K562 (cell line): Measurements from ENCODE around the gene XPO1. TPM values are rescaled to one million over a fixed set of nuclear protein-coding genes. Genes with fewer than 3 reads are reported as not detected.
A peak's percentile ranks its signal among the peaks of the same experiment; 100 is the strongest.

ENCODE experiments used
- CHCHD3 ChIP-seq: fragments of 250-450 bp; sonication (Bioruptor Pico); IDR thresholded peaks from 2 replicates; pipeline ENCODE4 v2.1.2; 2022; ENCODE audit warnings: mild to moderate bottlenecking
- GTF2F1 ChIP-seq: IDR thresholded peaks from 2 replicates; pipeline ENCODE4 v1.6.1; 2011; ENCODE audit warnings: low read depth, low read length, improper control_type of control experiment
- HNRNPLL ChIP-seq: fragments of 200-400 bp; formaldehyde crosslinking; IDR thresholded peaks from 2 replicates; pipeline ENCODE4 v1.6.1; 2017; ENCODE audit warnings: low read length, low read depth, mild to moderate bottlenecking; ENCODE audit not compliant: poor library complexity, severe bottlenecking
- MAFF ChIP-seq: IDR thresholded peaks from 2 replicates; pipeline ENCODE4 v1.6.1; 2012; ENCODE audit warnings: low read length, improper control_type of control experiment
- NFATC3 ChIP-seq: fragments of 450-650 bp; IDR thresholded peaks from 2 replicates; pipeline ENCODE4 v1.6.1; 2017; ENCODE audit warnings: mild to moderate bottlenecking
- NFYB ChIP-seq: IDR thresholded peaks from 2 replicates; pipeline ENCODE4 v1.6.1; 2011; ENCODE audit warnings: mild to moderate bottlenecking, moderate library complexity; ENCODE audit not compliant: insufficient read length; ENCODE audit errors: extremely low read depth
- NR0B1 ChIP-seq: fragments of 450-650 bp; IDR thresholded peaks from one replicate; pipeline ENCODE4 v1.6.1; 2018; ENCODE audit warnings: mild to moderate bottlenecking, moderate library complexity; ENCODE audit not compliant: partially characterized antibody
- PHB ChIP-seq: fragments of 250-450 bp; sonication (Bioruptor Pico); IDR thresholded peaks from 2 replicates; pipeline ENCODE4 v1.5.0; 2021
- RAD21 ChIP-seq, 2 experiments: fragments of 250-450 bp in 1 of 2; fragments of 450-650 bp in 1 of 2; sonication (Bioruptor Pico) in 1 of 2; formaldehyde crosslinking in 1 of 2; IDR thresholded peaks in 1 of 2; conservative IDR thresholded peaks in 1 of 2; 2 replicates each; pipeline versions ENCODE4 v1.4.0 to v1.8.0; 2020 to 2022; ENCODE audit warnings: mild to moderate bottlenecking in 2 of 2, moderate library complexity in 1 of 2
- SIRT6 ChIP-seq: IDR thresholded peaks from one replicate; pipeline ENCODE4 v1.6.1; 2012; ENCODE audit warnings: low read depth, mild to moderate bottlenecking, control low read depth, inconsistent platforms, low read length, moderate library complexity
- SMAD4 ChIP-seq: fragments of 250-450 bp; sonication (Bioruptor Pico); conservative IDR thresholded peaks from 2 replicates; pipeline ENCODE4 v1.8.0; 2021; ENCODE audit warnings: inconsistent platforms, mild to moderate bottlenecking, moderate library complexity
- SNIP1 ChIP-seq: fragments of 450-650 bp; IDR thresholded peaks from 2 replicates; pipeline ENCODE4 v1.7.1; 2017; ENCODE audit warnings: low read depth, mild to moderate bottlenecking
- TEAD1 ChIP-seq, 2 experiments: fragments of 450-650 bp in 1 of 2; sonication (generic) in 1 of 2; formaldehyde crosslinking; IDR thresholded peaks; 2 replicates each; pipeline versions ENCODE4 v1.4.0 to v1.8.0; 2020 to 2022; ENCODE audit warnings: mild to moderate bottlenecking in 2 of 2, missing genetic modification reagents in 1 of 2
- TSC22D4 ChIP-seq: fragments of 450-650 bp; IDR thresholded peaks from 2 replicates; pipeline ENCODE4 v1.6.1; 2016; ENCODE audit warnings: missing genetic modification characterization, missing biosample characterization, control low read depth
- USF1 ChIP-seq: sonication (generic); formaldehyde crosslinking; IDR thresholded peaks from 2 replicates; pipeline ENCODE4 v1.9.0; 2022; ENCODE audit warnings: mild to moderate bottlenecking, missing genetic modification reagents
- ZNF586 ChIP-seq: fragments of 450-650 bp; formaldehyde crosslinking; conservative IDR thresholded peaks from 2 replicates; pipeline ENCODE4 v1.4.0; 2020; ENCODE audit warnings: mild to moderate bottlenecking, moderate library complexity
- polyA plus RNA-seq, 8 experiments: library from polyadenylated mRNA; depleted of rRNA in 4 of 8; stranded (reverse) in 5 of 8; unstranded in 3 of 8; fragments of >200 nt; fragmentation: Nextera tagmentation in 2 of 8; fragmentation: Illumina TruSeq in 1 of 8; extraction: Ambion mirVana in 2 of 8; extraction: Trizol in 1 of 8; gene quantifications; 2 replicates each; pipeline versions ENCODE4 v1.2.1 to v1.2.3, GENCODE V29; 2011 to 2014; ENCODE audit warnings: inconsistent platforms in 1 of 8, missing spikeins in 1 of 8
- total RNA-seq, 7 experiments: library from RNA; depleted of rRNA in 6 of 7; stranded (reverse); fragments of >200 nt in 6 of 7; fragmentation: Illumina TruSeq in 2 of 7; extraction: Trizol in 2 of 7; gene quantifications; 2 replicates each; pipeline versions ENCODE4 v1.2.1 to v1.2.3, GENCODE V29; 2011 to 2021; ENCODE audit warnings: low replicate concordance in 1 of 7
- TF ChIP-seq, protein P1 (sequence below): fragments of 250-450 bp; sonication (Bioruptor Pico); IDR thresholded peaks from 2 replicates; pipeline ENCODE4 v1.5.0; 2021; ENCODE audit warnings: mild to moderate bottlenecking, borderline replicate concordance
- TF ChIP-seq, protein P2 (sequence below): IDR thresholded peaks from 3 replicates; pipeline ENCODE4 v1.6.1; 2011; ENCODE audit warnings: borderline replicate concordance, mild to moderate bottlenecking; ENCODE audit not compliant: insufficient read length, insufficient read depth
- TF ChIP-seq, protein P3 (sequence below): fragments of 450-650 bp; formaldehyde crosslinking; IDR thresholded peaks from 2 replicates; pipeline ENCODE4 v1.4.0; 2020; ENCODE audit warnings: mild to moderate bottlenecking, moderate library complexity

XPO1 gene
- total and polyA plus RNA-seq, 9 of the 15 experiments (the other 6 are each of a cell fraction or from before 2014, with no cell fraction given), result 86.2 to 307 (median 216) TPM

DNA sequence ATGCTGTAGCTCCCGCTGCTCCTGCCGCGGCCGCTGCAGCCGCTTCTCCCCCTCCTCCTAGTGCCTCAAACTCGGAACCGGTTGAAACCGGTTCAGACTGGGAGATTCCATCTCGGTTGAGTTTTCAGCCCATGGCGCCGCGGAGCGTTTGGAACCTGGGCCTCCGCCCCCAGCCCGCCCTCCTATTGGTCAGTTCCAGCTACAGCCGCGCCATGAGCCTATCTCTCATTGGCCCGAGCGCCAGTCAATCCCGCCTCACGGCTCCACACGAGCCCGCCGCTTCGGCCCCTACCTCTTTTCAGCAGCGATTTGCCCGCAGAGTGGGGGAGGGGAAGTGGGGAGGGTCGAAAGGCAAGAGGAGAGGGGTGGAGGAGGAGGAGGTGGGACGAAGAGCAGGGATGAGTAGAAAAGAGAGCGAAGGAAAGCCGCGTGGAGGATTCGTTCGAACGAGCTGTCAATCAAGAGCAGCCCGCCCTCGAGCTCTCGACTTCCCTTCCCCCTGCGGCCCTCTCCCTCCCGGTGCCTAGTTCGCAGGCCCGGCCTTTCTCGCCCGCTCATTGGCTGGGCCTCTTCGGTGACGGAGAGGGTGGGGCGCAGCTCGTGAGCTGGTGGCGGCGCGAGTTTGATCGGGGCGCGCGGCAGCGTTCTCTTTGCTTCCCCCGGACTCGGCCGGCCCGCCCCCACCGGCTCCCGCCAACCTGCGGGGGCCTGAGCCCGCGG is at the start of gene XPO1 (continued):
- TF ChIP-seq, protein P1, sequence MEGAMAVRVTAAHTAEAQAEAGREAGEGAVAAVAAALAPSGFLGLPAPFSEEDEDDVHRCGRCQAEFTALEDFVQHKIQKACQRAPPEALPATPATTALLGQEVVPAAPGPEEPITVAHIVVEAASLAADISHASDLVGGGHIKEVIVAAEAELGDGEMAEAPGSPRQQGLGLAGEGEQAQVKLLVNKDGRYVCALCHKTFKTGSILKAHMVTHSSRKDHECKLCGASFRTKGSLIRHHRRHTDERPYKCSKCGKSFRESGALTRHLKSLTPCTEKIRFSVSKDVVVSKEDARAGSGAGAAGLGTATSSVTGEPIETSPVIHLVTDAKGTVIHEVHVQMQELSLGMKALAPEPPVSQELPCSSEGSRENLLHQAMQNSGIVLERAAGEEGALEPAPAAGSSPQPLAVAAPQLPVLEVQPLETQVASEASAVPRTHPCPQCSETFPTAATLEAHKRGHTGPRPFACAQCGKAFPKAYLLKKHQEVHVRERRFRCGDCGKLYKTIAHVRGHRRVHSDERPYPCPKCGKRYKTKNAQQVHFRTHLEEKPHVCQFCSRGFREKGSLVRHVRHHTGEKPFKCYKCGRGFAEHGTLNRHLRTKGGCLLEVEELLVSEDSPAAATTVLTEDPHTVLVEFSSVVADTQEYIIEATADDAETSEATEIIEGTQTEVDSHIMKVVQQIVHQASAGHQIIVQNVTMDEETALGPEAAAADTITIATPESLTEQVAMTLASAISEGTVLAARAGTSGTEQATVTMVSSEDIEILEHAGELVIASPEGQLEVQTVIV, result no peak
- TF ChIP-seq SMAD4 (CRISPR knock-in tag), result no peak
- TF ChIP-seq SNIP1, result no peak
- peak; percentile 61 for TF ChIP-seq USF1 (CRISPR knock-in tag)
- TF ChIP-seq, protein P2, sequence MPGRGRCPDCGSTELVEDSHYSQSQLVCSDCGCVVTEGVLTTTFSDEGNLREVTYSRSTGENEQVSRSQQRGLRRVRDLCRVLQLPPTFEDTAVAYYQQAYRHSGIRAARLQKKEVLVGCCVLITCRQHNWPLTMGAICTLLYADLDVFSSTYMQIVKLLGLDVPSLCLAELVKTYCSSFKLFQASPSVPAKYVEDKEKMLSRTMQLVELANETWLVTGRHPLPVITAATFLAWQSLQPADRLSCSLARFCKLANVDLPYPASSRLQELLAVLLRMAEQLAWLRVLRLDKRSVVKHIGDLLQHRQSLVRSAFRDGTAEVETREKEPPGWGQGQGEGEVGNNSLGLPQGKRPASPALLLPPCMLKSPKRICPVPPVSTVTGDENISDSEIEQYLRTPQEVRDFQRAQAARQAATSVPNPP, result no peak
- TF ChIP-seq NFYB, result peak; percentile 62
- TF ChIP-seq TEAD1 (CRISPR knock-in tag; IDR thresholded peaks at IDR 0.05), result peak in 1 of 2 experiments; percentile 63; a peak in 1 of 4 replicates
- TF ChIP-seq, protein P3, sequence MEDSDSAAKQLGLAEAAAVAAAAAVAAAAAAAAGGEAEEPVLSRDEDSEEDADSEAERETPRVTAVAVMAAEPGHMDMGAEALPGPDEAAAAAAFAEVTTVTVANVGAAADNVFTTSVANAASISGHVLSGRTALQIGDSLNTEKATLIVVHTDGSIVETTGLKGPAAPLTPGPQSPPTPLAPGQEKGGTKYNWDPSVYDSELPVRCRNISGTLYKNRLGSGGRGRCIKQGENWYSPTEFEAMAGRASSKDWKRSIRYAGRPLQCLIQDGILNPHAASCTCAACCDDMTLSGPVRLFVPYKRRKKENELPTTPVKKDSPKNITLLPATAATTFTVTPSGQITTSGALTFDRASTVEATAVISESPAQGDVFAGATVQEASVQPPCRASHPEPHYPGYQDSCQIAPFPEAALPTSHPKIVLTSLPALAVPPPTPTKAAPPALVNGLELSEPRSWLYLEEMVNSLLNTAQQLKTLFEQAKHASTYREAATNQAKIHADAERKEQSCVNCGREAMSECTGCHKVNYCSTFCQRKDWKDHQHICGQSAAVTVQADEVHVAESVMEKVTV (CRISPR knock-in tag), result no peak
- TF ChIP-seq PHB (CRISPR knock-in tag), result no peak
- 0 out of 2 replicates have a peak, but pooled peaks have one; percentile 23 for TF ChIP-seq CHCHD3 (CRISPR knock-in tag)
- peak; percentile 24 for TF ChIP-seq HNRNPLL
- no peak for TF ChIP-seq ZNF586 (CRISPR knock-in tag)
- no peak for TF ChIP-seq SIRT6
- TF ChIP-seq GTF2F1, result no peak; the same call in 1 of the 2 replicates
- no peak for TF ChIP-seq NFATC3
- no peak for TF ChIP-seq NR0B1
- TF ChIP-seq TSC22D4 (tag), result no peak
- no peak for TF ChIP-seq RAD21 (CRISPR knock-in tag; conservative IDR thresholded peaks at IDR 0.05 in 1 of 2, IDR thresholded peaks at IDR 0.05 in 1 of 2)
- no peak for TF ChIP-seq MAFF
